K562 (cell line): Measurements from ENCODE around the gene GLT1D1. TPM values are rescaled to one million over a fixed set of nuclear protein-coding genes. Genes with fewer than 3 reads are reported as not detected.

Source experiments
- ATAC-seq: fragments of 200-7000 bp; cut with Tn5 transposase; 3 replicates; pipeline ENCODE4 v1.9.1; 2020; ENCODE audit warnings: moderate library complexity
- BruUV-seq: library from RNA; stranded (reverse); fragments of 400-500 nt; replicated peaks from 2 replicates; lab custom pipeline; 2021; lab: Mats Ljungman, UMichigan
- CTCF ChIA-PET: fragments of 300-600 bp; formaldehyde crosslinking; extraction: SDS; loops from one replicate; lab custom pipeline; 2021; ENCODE audit warnings: low intra/inter-chr PET ratio; lab: Yijun Ruan, JAX
- POLR2A ChIA-PET: fragments of 300-600, 350-650 bp; sonication (Branson Sonifier 250); formaldehyde crosslinking; extraction: SDS; loops from one replicate; lab custom pipeline; 2021; ENCODE audit warnings: antibody characterized with exemption, inconsistent platforms; lab: Yijun Ruan, JAX
- DNase-seq, 4 experiments: peaks; one replicate each; pipeline versions ENCODE4 v3.0.0 to v3.0.0-alpha.2; 2011 to 2018; ENCODE audit warnings: low spot score in 3 of 4, mixed read lengths in 3 of 4; ENCODE audit errors: extremely low read depth in 1 of 4
- FAIRE-seq: peaks from 2 replicates; lab custom pipeline; 2011; peaks lifted over from hg19 to GRCh38; lab: Jason Lieb, UNC
- H2AFZ ChIP-seq: 2 replicates; pipeline ENCODE4 v1.6.0; 2011; ENCODE audit warnings: low read depth, low read length, control low read depth, inconsistent platforms
- H3K27ac ChIP-seq: fragments of 200-600 bp; 3 replicates; pipeline ENCODE4 v1.8.0; 2011; ENCODE audit warnings: low read depth, mild to moderate bottlenecking, control low read depth, inconsistent platforms, low read length, moderate library complexity, mixed read lengths; ENCODE audit errors: extremely low read depth
- H3K27me3 ChIP-seq, 2 experiments: fragments of 300-600 bp in 1 of 2; 2 replicates in 1 of 2; 3 replicates in 1 of 2; pipeline versions ENCODE4 v1.6.0 to v1.8.0; 2011; ENCODE audit warnings: inconsistent platforms in 2 of 2, low read length in 2 of 2, mild to moderate bottlenecking in 1 of 2, mixed read lengths in 1 of 2, moderate library complexity in 1 of 2; ENCODE audit not compliant: control insufficient read depth in 2 of 2, insufficient read depth in 2 of 2
- H3K36me3 ChIP-seq: fragments of 300-600 bp; 3 replicates; pipeline ENCODE4 v1.8.0; 2011; ENCODE audit warnings: mild to moderate bottlenecking, low read length, inconsistent platforms; ENCODE audit not compliant: control insufficient read depth, insufficient read depth
- H3K4me1 ChIP-seq, 2 experiments: fragments of 200-600 bp in 1 of 2; replicated peaks in 1 of 2; 2 replicates in 1 of 2; 3 replicates in 1 of 2; pipeline versions ENCODE4 v1.5.1 to v1.8.0; 2011; ENCODE audit warnings: inconsistent platforms in 2 of 2, low read length in 2 of 2, mild to moderate bottlenecking in 1 of 2, mixed read lengths in 1 of 2, moderate library complexity in 1 of 2; ENCODE audit not compliant: control insufficient read depth in 2 of 2, insufficient read depth in 2 of 2
- H3K4me2 ChIP-seq: 2 replicates; pipeline ENCODE4 v1.6.1; 2011; ENCODE audit warnings: low read length, control low read depth, inconsistent platforms, mixed read lengths; ENCODE audit not compliant: insufficient read depth
- H3K4me3 ChIP-seq: fragments of 200-600 bp; sonication (generic), shearing (Covaris generic); 2 replicates; pipeline ENCODE4 v1.5.1; 2016; ENCODE audit warnings: control low read depth, inconsistent platforms
- H3K79me2 ChIP-seq: fragments of 200-600 bp; 3 replicates; pipeline ENCODE4 v1.8.0; 2011; ENCODE audit warnings: low read length, inconsistent platforms; ENCODE audit not compliant: control insufficient read depth, insufficient read depth
- H3K9ac ChIP-seq, 2 experiments: 2 replicates each; pipeline versions ENCODE4 v1.6.0 to v1.6.1; 2011; ENCODE audit warnings: low read depth in 2 of 2, low read length in 2 of 2, control low read depth in 1 of 2, inconsistent platforms in 1 of 2, mild to moderate bottlenecking in 1 of 2, mixed read lengths in 1 of 2; ENCODE audit not compliant: insufficient read depth in 1 of 2
- H3K9me1 ChIP-seq: one replicate; pipeline ENCODE4 v1.6.0; 2011; ENCODE audit warnings: inconsistent platforms, mild to moderate bottlenecking, low read length, moderate library complexity; ENCODE audit not compliant: control insufficient read depth, insufficient read depth
- H3K9me3 ChIP-seq: replicated peaks from 2 replicates; pipeline ENCODE4 v1.5.1; 2011; ENCODE audit warnings: low read depth, low read length, inconsistent platforms; ENCODE audit not compliant: control insufficient read depth, insufficient read depth
- H4K20me1 ChIP-seq: replicated peaks from 2 replicates; pipeline ENCODE4 v1.6.1; 2011; ENCODE audit warnings: low read length, inconsistent platforms, mixed read lengths; ENCODE audit not compliant: control insufficient read depth, insufficient read depth
- FUS ChIP-seq: fragments of 200-400 bp; formaldehyde crosslinking; optimal IDR thresholded peaks from 2 replicates; pipeline ENCODE3; 2017; ENCODE audit warnings: low read depth, low read length
- HEY1 ChIP-seq: fragments of 250-450 bp; sonication (Bioruptor Pico); IDR thresholded peaks from 2 replicates; pipeline ENCODE4 v1.5.0; 2020; ENCODE audit warnings: mild to moderate bottlenecking, moderate library complexity, borderline replicate concordance
- HMGN3 ChIP-seq: IDR thresholded peaks from 2 replicates; pipeline ENCODE4 v1.6.1; 2011; ENCODE audit warnings: borderline replicate concordance, low read depth, mild to moderate bottlenecking, mixed read lengths, low read length; ENCODE audit not compliant: insufficient read length; ENCODE audit errors: extremely low read depth
- PPARD ChIP-seq: fragments of 250-450 bp; sonication (Bioruptor Pico); IDR thresholded peaks from 2 replicates; pipeline ENCODE4 v1.8.0; 2022; ENCODE audit warnings: inconsistent platforms, mild to moderate bottlenecking, moderate library complexity
- RBM14 ChIP-seq: fragments of 200-400 bp; formaldehyde crosslinking; IDR thresholded peaks from 2 replicates; pipeline ENCODE4 v1.6.1; 2018; ENCODE audit warnings: low read depth, mild to moderate bottlenecking, low read length, moderate library complexity, borderline replicate concordance; ENCODE audit not compliant: insufficient read depth
- SIRT6 ChIP-seq: IDR thresholded peaks from one replicate; pipeline ENCODE4 v1.6.1; 2012; ENCODE audit warnings: low read depth, mild to moderate bottlenecking, control low read depth, inconsistent platforms, low read length, moderate library complexity
- SMAD3 ChIP-seq: fragments of 450-650 bp; formaldehyde crosslinking; conservative IDR thresholded peaks from 2 replicates; pipeline ENCODE4 v1.4.0; 2020; ENCODE audit warnings: mild to moderate bottlenecking
- SMARCA4 ChIP-seq: fragments of 450-650 bp; IDR thresholded peaks from 2 replicates; pipeline ENCODE4 v1.6.1; 2016
- YBX1 ChIP-seq: fragments of 450-650 bp; IDR thresholded peaks from 2 replicates; pipeline ENCODE4 v1.7.1; 2016; ENCODE audit warnings: mild to moderate bottlenecking
- ZFP36 ChIP-seq: fragments of 150-350 bp; IDR thresholded peaks from 2 replicates; pipeline ENCODE4 v1.6.1; 2018; ENCODE audit warnings: low read length, low read depth; ENCODE audit not compliant: partially characterized antibody
- ZNF124 ChIP-seq: sonication (generic); formaldehyde crosslinking; IDR thresholded peaks from 2 replicates; pipeline ENCODE4 v1.8.1; 2022; ENCODE audit warnings: missing genetic modification reagents
- WGBS: fragments of 100-300 bp; shearing (Covaris generic); methylation state at CpG from one replicate; pipeline ENCODE4 v1.1.6; 2016; ENCODE audit warnings: low coverage, mixed read lengths; ENCODE audit not compliant: insufficient coverage; ENCODE audit errors: missing lambda C conversion rate; 5-methylcytosine and 5-hydroxymethylcytosine counted together
- in situ Hi-C: fragments of 300-500 bp; cut with MboI; formaldehyde crosslinking; loops from 4 replicates; pipeline ENCODE4 v1.15.0; 2018; ENCODE audit warnings: inconsistent platforms, mixed read lengths
- intact Hi-C: fragments of 100-400 bp; cut with micrococcal nuclease; formaldehyde crosslinking; loops from 2 replicates; pipeline ENCODE4 v1.14.2; 2022
- polyA plus RNA-seq, 8 experiments: library from polyadenylated mRNA; depleted of rRNA in 4 of 8; stranded (reverse) in 5 of 8; unstranded in 3 of 8; fragments of >200 nt; fragmentation: Nextera tagmentation in 2 of 8; fragmentation: Illumina TruSeq in 1 of 8; extraction: Ambion mirVana in 2 of 8; extraction: Trizol in 1 of 8; gene quantifications; 2 replicates each; pipeline versions ENCODE4 v1.2.1 to v1.2.3, GENCODE V29; 2011 to 2014; ENCODE audit warnings: inconsistent platforms in 1 of 8, missing spikeins in 1 of 8
- total RNA-seq, 7 experiments: library from RNA; depleted of rRNA in 6 of 7; stranded (reverse); fragments of >200 nt in 6 of 7; fragmentation: Illumina TruSeq in 2 of 7; extraction: Trizol in 2 of 7; gene quantifications; 2 replicates each; pipeline versions ENCODE4 v1.2.1 to v1.2.3, GENCODE V29; 2011 to 2021; ENCODE audit warnings: low replicate concordance in 1 of 7
- TF ChIP-seq, protein P1 (sequence below): sonication (generic); formaldehyde crosslinking; IDR thresholded peaks from 2 replicates; pipeline ENCODE4 v1.8.0; 2022; ENCODE audit warnings: mild to moderate bottlenecking, missing genetic modification reagents
- TF ChIP-seq, protein P2 (sequence below), 2 experiments: fragments of 450-650 bp; IDR thresholded peaks; 2 replicates each; pipeline ENCODE4 v1.6.1; 2016; ENCODE audit warnings: mild to moderate bottlenecking in 2 of 2, borderline replicate concordance in 1 of 2, low read depth in 1 of 2, moderate library complexity in 1 of 2

Gene GLT1D1
- total and polyA plus RNA-seq, 9 of the 15 experiments (the other 6 are each of a cell fraction or from before 2014, with no cell fraction given): 0.04 TPM; not detected in 8

DNA sequence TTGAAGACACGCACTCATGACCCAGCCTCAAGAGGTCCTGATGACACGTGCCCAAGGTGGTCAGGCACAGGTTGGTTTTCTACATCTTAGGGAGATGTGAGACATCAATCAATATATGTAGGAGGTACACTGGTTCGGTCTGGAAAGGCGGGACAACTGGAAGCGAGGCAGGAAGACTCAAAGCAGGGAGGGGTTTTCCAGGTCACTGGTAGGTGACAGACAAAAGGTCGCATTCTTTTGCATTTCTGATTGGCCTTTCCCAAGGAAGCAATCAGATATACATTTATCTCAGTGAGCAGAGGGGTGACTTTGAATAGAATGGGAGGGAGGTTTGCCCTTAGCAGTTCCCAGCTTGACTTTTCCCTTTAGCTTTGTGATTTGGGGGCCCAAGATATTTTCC, 38.6 kb downstream of the GLT1D1 start:
- no peak overlapping the region for H3K9ac ChIP-seq
- BruUV-seq: no TSS peak
- ChIA-PET CTCF (no interaction called here), POLR2A (no interaction called here)
- WGBS: 2% methylated on average over 6 of the region's 6 CpGs
- no peaks in the 10 kb centered on the region for H3K79me2 ChIP-seq
- no peak overlapping the region for H2AFZ ChIP-seq
- DNase-seq (no peak), FAIRE-seq (no peak), ATAC-seq (no peak)
- no peak overlapping the region for H3K27ac ChIP-seq
- in situ Hi-C loops: no loop called here
- H3K27me3 ChIP-seq: peaks cover 15 to 27% of the 10 kb centered on the region in 2 experiments; a peak in 4 of 5 replicates
- intact Hi-C loops: no loop called here
- no peak overlapping the region for H3K4me2 ChIP-seq
- H3K9me1 ChIP-seq: no peaks in the 10 kb centered on the region
- H3K4me1 ChIP-seq: no peaks in the 10 kb centered on the region
- no peaks in the 10 kb centered on the region for H3K36me3 ChIP-seq
- H3K9me3 ChIP-seq: no peaks in the 10 kb centered on the region
- no peaks in the 10 kb centered on the region; the same call in 1 of the 2 replicates for H4K20me1 ChIP-seq
- no peak overlapping the region for H3K4me3 ChIP-seq
- TF ChIP-seq SMAD3 (no peak), ZFP36 (no peak), ZNF124 (no peak), HMGN3 (no peak), SIRT6 (no peak), YBX1 (no peak), HEY1 (no peak), RBM14 (no peak), SMARCA4 (no peak), FUS (no peak), PPARD (CRISPR knock-in tag) (no peak)
- TF ChIP-seq, protein P1, sequence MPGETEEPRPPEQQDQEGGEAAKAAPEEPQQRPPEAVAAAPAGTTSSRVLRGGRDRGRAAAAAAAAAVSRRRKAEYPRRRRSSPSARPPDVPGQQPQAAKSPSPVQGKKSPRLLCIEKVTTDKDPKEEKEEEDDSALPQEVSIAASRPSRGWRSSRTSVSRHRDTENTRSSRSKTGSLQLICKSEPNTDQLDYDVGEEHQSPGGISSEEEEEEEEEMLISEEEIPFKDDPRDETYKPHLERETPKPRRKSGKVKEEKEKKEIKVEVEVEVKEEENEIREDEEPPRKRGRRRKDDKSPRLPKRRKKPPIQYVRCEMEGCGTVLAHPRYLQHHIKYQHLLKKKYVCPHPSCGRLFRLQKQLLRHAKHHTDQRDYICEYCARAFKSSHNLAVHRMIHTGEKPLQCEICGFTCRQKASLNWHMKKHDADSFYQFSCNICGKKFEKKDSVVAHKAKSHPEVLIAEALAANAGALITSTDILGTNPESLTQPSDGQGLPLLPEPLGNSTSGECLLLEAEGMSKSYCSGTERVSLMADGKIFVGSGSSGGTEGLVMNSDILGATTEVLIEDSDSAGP (CRISPR knock-in tag): no peak
- TF ChIP-seq, protein P2, sequence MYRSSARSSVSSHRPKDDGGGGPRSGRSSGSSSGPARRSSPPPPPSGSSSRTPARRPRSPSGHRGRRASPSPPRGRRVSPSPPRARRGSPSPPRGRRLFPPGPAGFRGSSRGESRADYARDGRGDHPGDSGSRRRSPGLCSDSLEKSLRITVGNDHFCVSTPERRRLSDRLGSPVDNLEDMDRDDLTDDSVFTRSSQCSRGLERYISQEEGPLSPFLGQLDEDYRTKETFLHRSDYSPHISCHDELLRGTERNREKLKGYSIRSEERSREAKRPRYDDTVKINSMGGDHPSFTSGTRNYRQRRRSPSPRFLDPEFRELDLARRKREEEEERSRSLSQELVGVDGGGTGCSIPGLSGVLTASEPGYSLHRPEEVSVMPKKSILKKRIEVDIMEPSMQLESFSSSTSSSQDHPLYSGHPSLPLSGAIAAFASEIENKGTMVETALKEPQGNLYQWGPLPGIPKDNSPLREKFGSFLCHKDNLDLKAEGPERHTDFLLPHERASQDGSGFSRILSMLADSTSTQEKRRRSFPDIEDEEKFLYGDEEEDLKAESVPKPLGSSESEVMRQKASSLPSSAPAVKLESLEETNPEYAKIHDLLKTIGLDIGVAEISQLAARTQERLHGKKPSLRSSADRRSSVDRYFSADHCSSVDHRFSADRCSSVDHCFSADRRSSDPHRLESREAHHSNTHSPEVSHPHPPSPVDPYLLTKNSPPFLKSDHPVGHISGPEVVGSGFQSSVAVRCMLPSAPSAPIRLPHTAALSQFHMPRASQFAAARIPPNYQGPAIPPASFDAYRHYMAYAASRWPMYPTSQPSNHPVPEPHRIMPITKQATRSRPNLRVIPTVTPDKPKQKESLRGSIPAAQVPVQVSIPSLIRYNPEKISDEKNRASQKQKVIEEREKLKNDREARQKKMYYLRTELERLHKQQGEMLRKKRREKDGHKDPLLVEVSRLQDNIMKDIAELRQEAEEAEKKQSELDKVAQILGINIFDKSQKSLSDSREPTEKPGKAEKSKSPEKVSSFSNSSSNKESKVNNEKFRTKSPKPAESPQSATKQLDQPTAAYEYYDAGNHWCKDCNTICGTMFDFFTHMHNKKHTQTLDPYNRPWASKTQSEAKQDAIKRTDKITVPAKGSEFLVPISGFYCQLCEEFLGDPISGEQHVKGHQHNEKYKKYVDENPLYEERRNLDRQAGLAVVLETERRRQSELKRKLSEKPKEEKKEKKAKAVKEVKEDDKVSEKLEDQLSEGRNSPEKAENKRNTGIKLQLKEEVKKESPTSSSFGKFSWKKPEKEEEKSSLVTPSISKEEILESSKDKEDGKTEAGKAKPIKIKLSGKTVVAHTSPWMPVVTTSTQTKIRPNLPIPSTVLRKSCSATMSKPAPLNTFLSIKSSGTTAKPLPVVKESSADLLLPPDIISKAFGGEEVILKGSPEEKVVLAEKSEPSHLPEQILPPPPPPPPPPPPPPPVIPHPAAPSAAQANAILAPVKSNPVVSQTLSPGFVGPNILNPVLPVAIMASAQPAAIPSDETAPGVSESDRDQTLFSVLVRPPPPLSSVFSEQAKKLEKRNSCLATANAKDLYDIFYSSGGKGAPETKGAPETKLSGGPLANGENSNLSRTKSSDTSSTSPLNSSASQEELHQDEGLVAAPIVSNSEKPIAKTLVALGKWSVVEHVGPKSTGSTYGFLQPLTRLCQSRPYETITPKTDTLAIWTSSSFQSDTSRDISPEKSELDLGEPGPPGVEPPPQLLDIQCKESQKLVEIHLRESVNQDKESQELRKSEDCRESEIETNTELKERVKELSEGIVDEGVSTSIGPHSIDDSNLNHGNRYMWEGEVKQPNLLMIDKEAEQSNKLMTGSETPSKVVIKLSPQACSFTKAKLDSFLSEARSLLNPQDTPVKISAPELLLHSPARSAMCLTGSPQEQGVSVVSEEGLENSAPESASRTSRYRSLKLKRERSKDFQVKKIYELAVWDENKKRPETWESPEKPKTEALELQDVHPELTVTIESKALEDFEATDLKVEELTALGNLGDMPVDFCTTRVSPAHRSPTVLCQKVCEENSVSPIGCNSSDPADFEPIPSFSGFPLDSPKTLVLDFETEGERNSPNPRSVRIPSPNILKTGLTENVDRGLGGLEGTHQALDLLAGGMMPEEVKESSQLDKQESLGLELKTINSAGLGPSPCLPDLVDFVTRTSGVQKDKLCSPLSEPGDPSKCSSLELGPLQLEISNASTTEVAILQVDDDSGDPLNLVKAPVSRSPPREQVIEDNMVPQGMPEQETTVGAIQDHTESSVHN (IDR thresholded peaks at IDR 0.05; ENCODE audit: borderline replicate concordance in 1 of 2, low read depth in 1 of 2): no peak
